Urinary bladder (tissue), 4 donors: Measurements from ENCODE around the gene DUSP11. TPM values are rescaled to one million over a fixed set of nuclear protein-coding genes. Genes with fewer than 3 reads are reported as not detected.
"Not testable (repeated sequence)": the region's sequence is repeated elsewhere in the genome, so short reads cannot be mapped to it uniquely, and the experiment has no call there.

Source experiments
- DNase-seq: peaks from one replicate; pipeline ENCODE4 v3.0.0-alpha.2; 2015; ENCODE audit errors: extremely low spot score
- H3K27ac ChIP-seq: one replicate; pipeline ENCODE4 v1.5.1; 2013; ENCODE audit warnings: low read depth, mild to moderate bottlenecking, moderate library complexity
- H3K36me3 ChIP-seq: one replicate; pipeline ENCODE4 v1.6.1; 2013; ENCODE audit warnings: mild to moderate bottlenecking, moderate library complexity; ENCODE audit not compliant: insufficient read depth
- H3K4me1 ChIP-seq: one replicate; pipeline ENCODE4 v1.6.1; 2013; ENCODE audit warnings: mild to moderate bottlenecking, moderate library complexity; ENCODE audit not compliant: insufficient read depth
- H3K4me3 ChIP-seq: one replicate; pipeline ENCODE4 v1.5.1; 2013; ENCODE audit warnings: low read depth, low read length
- WGBS: extraction: QIAGEN DNeasy Blood & Tissue Kit; methylation state at CpG from one replicate; pipeline ENCODE4 v1.1.7; 2013; 5-methylcytosine and 5-hydroxymethylcytosine counted together
- polyA plus RNA-seq: library from polyadenylated mRNA; stranded (reverse); fragments of 200-250 nt; gene quantifications from one replicate; pipeline ENCODE4 v1.2.3, GENCODE V29; 2013
- total RNA-seq: library from RNA; depleted of rRNA; stranded (reverse); fragments of >200 nt; gene quantifications from one replicate; pipeline ENCODE4 v1.2.3, GENCODE V29; 2014
- donor health status: healthy with polysubstance abuse.
- donor health status: healthy.

DUSP11 gene
- total and polyA plus RNA-seq, 2 donors = 18.0 to 47.6 TPM

DNA sequence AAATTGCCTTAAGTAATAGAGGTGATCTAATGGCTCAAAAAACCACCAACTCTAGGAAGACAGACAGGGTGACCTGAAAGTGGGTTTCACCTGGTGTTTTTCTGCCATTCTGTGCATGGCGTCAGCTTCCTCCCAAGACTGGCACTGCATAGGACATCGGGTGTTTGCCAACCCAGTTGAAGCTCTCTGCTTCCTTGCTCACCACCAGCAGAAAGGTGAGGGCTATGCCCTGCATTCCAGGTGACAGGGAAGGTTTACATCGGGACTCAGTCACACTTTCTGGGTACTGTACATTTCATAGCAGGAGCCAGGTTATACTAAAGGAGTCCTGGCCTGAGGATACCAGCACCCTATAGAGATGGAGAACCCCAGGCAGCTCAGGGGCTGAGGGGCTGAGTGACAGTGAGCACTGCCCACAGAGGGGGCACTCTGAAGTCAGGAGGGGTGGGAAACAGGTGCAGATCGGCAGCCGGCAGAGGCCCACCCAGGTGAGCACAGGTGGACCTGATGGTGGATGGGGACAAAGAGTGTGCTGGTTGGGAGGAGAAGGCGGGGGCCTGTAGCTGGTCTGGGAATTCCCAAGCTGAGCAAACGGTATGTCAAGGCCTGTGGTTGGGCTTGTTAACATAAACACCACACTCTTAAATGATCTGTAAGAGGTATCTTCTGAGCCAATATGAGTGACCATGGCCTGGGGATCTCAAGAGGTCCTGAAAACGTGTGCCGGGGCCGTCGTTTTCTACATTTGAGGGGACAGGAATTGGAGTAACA lies 60.9 kb downstream of the DUSP11 start:
- DNase-seq = no peak
- no peaks in the 10 kb centered on the region for H3K36me3 ChIP-seq
- H3K4me3 ChIP-seq = no peak overlapping the region
- H3K27ac ChIP-seq = no peak overlapping the region
- WGBS = 80% methylated on average over 11 of the region's 11 CpGs
- H3K4me1 ChIP-seq = no peaks in the 10 kb centered on the region

DNA sequence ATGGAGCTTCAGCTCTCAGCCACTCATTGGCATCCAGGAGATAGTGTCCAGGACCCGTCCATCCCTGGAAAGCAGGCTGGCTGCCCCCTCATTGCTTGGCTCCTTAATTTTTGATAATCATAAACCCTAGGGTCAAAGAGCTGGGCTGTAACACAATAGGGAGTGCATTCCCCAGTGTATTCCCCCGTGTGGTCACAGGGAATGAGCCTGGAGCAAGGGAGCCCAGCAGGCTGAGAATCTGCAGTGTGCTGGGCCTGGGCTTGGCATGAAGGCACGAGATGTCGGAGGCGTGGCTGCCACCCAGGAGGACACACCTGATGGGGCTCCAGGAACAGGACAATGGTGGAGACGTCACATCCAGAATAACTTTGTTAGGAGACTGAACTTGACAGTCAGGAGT lies 61.5 kb downstream of the DUSP11 start:
- no peak for DNase-seq
- H3K36me3 ChIP-seq = no peaks in the 10 kb centered on the region
- H3K27ac ChIP-seq = no peak overlapping the region
- H3K4me1 ChIP-seq = no peaks in the 10 kb centered on the region
- 74% methylated on average over 6 of the region's 6 CpGs for WGBS
- no peak overlapping the region for H3K4me3 ChIP-seq

DNA sequence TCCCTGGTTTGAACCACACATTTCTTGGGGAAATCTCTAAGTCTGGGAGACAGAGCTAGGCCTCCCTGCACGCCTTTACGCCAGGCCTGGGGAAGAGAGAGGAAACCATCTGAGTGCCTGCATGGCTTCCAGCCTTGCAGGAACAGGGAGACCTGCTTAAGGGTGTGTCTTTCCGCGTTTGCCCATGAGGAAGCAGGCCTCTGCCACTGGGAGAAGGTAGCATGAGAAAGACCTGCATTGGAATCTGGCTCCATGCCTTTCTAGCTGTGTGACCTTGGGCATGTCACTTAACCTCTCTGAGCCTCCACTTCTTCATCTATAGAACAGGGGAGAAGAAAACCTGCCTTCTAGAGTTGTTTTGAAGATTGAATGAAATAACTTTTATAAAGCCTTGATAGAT lies 62.2 kb downstream of the DUSP11 start:
- not testable (repeated sequence) for H3K4me3 ChIP-seq, DNase-seq, H3K27ac ChIP-seq, H3K4me1 ChIP-seq, H3K36me3 ChIP-seq
- WGBS = 87% methylated on average over 4 of the region's 4 CpGs

DNA sequence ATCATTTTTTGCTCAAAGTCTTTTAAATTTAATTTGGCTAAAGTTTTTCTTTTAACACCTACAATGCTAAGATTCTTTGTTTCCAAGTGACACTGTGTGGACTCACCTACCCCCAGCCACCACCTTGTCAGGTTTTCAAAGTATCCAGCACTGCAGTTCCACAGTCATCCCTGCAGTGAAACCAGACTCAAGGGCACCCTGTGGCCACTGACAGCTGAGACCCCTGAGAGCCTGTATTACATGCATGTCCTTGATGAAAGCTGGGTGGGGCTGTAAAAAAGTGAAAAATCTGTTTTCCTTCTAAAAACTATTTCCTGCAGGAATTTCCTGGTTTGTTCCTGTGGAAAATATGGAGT lies 62.7 kb downstream of the DUSP11 start:
- Histone ChIP-seq H3K36me3 (no peaks in the 10 kb centered on the region), H3K4me3 (no peak overlapping the region), H3K27ac (no peak overlapping the region), H3K4me1 (no peaks in the 10 kb centered on the region)
- DNase-seq = no peak

DNA sequence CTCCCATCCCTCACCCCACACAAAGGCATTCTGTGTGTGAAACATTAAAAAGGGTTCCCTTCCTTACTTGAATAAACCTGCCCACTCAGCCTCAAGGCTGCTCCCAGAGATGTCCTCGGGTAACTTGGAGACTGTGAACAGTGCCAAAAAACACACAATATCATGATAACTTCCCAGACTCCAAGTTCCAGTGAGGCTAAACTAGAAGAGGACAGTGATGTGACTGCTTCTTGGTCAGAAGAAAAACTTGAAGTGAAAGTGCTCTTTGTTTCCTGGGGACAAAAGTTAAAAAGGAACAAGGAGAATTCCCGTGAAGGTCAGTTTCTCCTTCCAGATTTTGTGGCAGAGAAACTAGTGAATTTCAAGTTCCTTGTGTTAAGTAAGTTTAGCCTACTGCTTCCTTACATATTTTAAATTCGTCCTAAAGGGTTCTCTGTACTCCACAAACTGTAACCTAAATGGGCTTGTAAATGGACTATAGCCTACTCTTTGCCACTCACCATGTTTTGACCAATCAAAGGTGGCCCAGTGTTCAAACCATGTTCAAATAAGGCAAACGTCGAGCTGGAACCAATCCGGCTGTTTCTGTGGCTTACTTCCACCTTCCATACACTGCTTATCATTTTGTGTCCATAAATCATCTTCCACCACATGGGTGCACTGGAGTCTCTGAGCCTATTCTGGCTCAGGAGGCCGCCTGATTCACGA lies 63.2 kb downstream of the DUSP11 start:
- no peak overlapping the region for H3K4me3 ChIP-seq
- no peak overlapping the region for H3K27ac ChIP-seq
- no peaks in the 10 kb centered on the region for H3K36me3 ChIP-seq
- WGBS = 22% methylated on average over 8 of the region's 8 CpGs
- DNase-seq = no peak
- H3K4me1 ChIP-seq = no peaks in the 10 kb centered on the region

DNA sequence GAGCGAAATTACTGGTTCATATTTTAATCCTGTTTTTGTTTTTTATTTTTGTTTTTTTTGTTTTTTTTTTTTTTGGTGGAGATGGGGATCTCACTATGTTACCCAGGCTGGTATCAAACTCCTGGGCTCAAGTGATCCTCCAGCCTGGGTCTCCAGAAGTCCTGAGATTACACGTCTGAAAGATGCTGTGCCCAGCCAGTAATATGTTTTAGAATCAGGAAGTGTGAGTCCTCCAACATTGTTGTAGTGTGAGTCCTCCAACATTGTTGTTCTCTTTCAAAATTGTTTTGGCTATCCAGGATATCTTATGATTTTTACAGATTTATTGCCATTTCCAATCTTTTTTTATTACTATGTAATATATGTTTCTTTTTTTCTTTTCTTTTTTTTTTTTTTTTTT lies 65.8 kb downstream of the DUSP11 start:
- H3K4me1 ChIP-seq = no peaks in the 10 kb centered on the region
- WGBS = 84% methylated on average over 2 of the region's 2 CpGs
- DNase-seq = no peak
- H3K27ac ChIP-seq = no peak overlapping the region
- H3K36me3 ChIP-seq = no peaks in the 10 kb centered on the region
- no peak overlapping the region for H3K4me3 ChIP-seq

Other genes with a start within 250 kb of the DUSP11 start
- not detected for gene NAT8, start 137.7 kb downstream of the DUSP11 start, total RNA-seq
- gene NAT8, start 137.7 kb downstream of the DUSP11 start, polyA plus RNA-seq = not detected
- gene TPRKB, start 42.8 kb downstream of the DUSP11 start, total RNA-seq = 48.2 TPM
- gene TPRKB, start 42.8 kb downstream of the DUSP11 start, polyA plus RNA-seq = 49.9 TPM
- not detected for gene C2orf78, start 4.1 kb upstream of the DUSP11 start, total RNA-seq
- not detected for gene C2orf78, start 4.1 kb upstream of the DUSP11 start, polyA plus RNA-seq
- 30.4 TPM for gene STAMBP, start 48.9 kb upstream of the DUSP11 start, total RNA-seq
- gene STAMBP, start 48.9 kb upstream of the DUSP11 start, polyA plus RNA-seq = 35.2 TPM
- gene ACTG2, start 112.9 kb upstream of the DUSP11 start, total RNA-seq = 637 TPM
- gene ACTG2, start 112.9 kb upstream of the DUSP11 start, polyA plus RNA-seq = 7,901 TPM
- 34.2 TPM for gene DGUOK, start 146.8 kb upstream of the DUSP11 start, total RNA-seq
- 82.5 TPM for gene DGUOK, start 146.8 kb upstream of the DUSP11 start, polyA plus RNA-seq
- 9.1 TPM for gene TET3, start 204.8 kb upstream of the DUSP11 start, total RNA-seq
- 2.5 TPM for gene TET3, start 204.8 kb upstream of the DUSP11 start, polyA plus RNA-seq